Panc1 (cell line): Measurements from ENCODE around the gene DCP1A. TPM values are rescaled to one million over a fixed set of nuclear protein-coding genes. Genes with fewer than 3 reads are reported as not detected.

Source experiments
- ATAC-seq: fragments of 200-7000 bp; cut with Tn5 transposase; 2 replicates; pipeline ENCODE4 v1.9.1; 2020; ENCODE audit warnings: mild to moderate bottlenecking, moderate library complexity
- BruUV-seq: library from RNA; stranded (reverse); fragments of 400-500 nt; replicated peaks from 2 replicates; lab custom pipeline; 2021; lab: Mats Ljungman, UMichigan
- CTCF ChIA-PET: fragments of 300-600 bp; sonication (Branson Sonifier 250); formaldehyde crosslinking; loops from one replicate; lab custom pipeline; 2022; ENCODE audit warnings: antibody characterized with exemption; lab: Charles Lee
- POLR2A ChIA-PET: fragments of 300-600 bp; sonication (Branson Sonifier 250); formaldehyde crosslinking; loops from one replicate; lab custom pipeline; 2022; ENCODE audit warnings: antibody characterized with exemption; lab: Charles Lee
- DNase-seq: peaks from one replicate; pipeline ENCODE4 v3.0.0-alpha.2; 2010; ENCODE audit warnings: low read depth, low spot score
- H3K27ac ChIP-seq: 2 replicates; pipeline ENCODE4 v1.5.1; 2011; ENCODE audit warnings: mild to moderate bottlenecking, low read length, inconsistent platforms
- H3K27me3 ChIP-seq: fragments of 200-500 bp; sonication (Bioruptor generic); 2 replicates; pipeline ENCODE4 v1.6.0; 2014; ENCODE audit warnings: low read length, inconsistent platforms; ENCODE audit not compliant: control insufficient read depth, insufficient read depth
- H3K36me3 ChIP-seq: fragments of 200-500 bp; sonication (Bioruptor generic); 2 replicates; pipeline ENCODE4 v1.5.1; 2014; ENCODE audit warnings: inconsistent platforms, mild to moderate bottlenecking, low read length, moderate library complexity; ENCODE audit not compliant: control insufficient read depth, insufficient read depth
- H3K4me1 ChIP-seq: 2 replicates; pipeline ENCODE4 v1.5.1; 2011; ENCODE audit warnings: inconsistent platforms, mild to moderate bottlenecking, low read length, moderate library complexity; ENCODE audit not compliant: control insufficient read depth, insufficient read depth
- H3K4me3 ChIP-seq, 2 experiments: 2 replicates each; pipeline ENCODE4 v1.5.1; 2011 to 2012; ENCODE audit warnings: low read depth in 2 of 2, low read length in 2 of 2, mild to moderate bottlenecking in 2 of 2, inconsistent platforms in 1 of 2, moderate library complexity in 1 of 2
- H3K9me3 ChIP-seq: fragments of 200-500 bp; sonication (Bioruptor generic); 2 replicates; pipeline ENCODE4 v1.5.1; 2014; ENCODE audit warnings: low read depth, mild to moderate bottlenecking, inconsistent platforms, low read length, moderate library complexity; ENCODE audit not compliant: control insufficient read depth, insufficient read depth
- POLR2AphosphoS5 ChIP-seq: IDR thresholded peaks from 2 replicates; pipeline ENCODE4 v1.6.1; 2012; ENCODE audit warnings: mild to moderate bottlenecking, low read depth, low read length, moderate library complexity
- REST ChIP-seq, 2 experiments: IDR thresholded peaks; 2 replicates each; pipeline ENCODE4 v1.6.1; 2011 to 2012; ENCODE audit warnings: low read depth in 2 of 2, control low read depth in 1 of 2, low read length in 1 of 2, mild to moderate bottlenecking in 1 of 2, moderate library complexity in 1 of 2; ENCODE audit not compliant: insufficient read depth in 1 of 2
- SIN3A ChIP-seq: IDR thresholded peaks from 2 replicates; pipeline ENCODE4 v1.6.1; 2012; ENCODE audit warnings: low read depth, mild to moderate bottlenecking, low read length, moderate library complexity, borderline replicate concordance; ENCODE audit not compliant: insufficient read depth
- TCF7L2 ChIP-seq: IDR thresholded peaks from 2 replicates; pipeline ENCODE4 v1.6.1; 2011; ENCODE audit warnings: mild to moderate bottlenecking, low read depth, low read length, inconsistent platforms
- in situ Hi-C: cut with HindIII; loops from 2 replicates; pipeline ENCODE4 v1.10.0; 2016; ENCODE audit warnings: low sequenced_read_pairs, low pct_unique_long_range_greater_than_20kb
- intact Hi-C: fragments of 100-400 bp; cut with micrococcal nuclease; formaldehyde crosslinking; loops from one replicate; pipeline ENCODE4 v1.10.0; 2022; ENCODE audit not compliant: unreplicated experiment
- total RNA-seq: library from RNA; stranded (reverse); gene quantifications from one replicate; pipeline ENCODE4 v1.2.1, GENCODE V29; 2021; ENCODE audit not compliant: unreplicated experiment
- TF ChIP-seq, protein P1 (sequence below): fragments of 450-650 bp; IDR thresholded peaks from 2 replicates; pipeline ENCODE4 v1.5.1; 2017; ENCODE audit warnings: mild to moderate bottlenecking

The DCP1A gene
- total RNA-seq, 1 experiment from 2014 or later: 14.4 TPM

DNA sequence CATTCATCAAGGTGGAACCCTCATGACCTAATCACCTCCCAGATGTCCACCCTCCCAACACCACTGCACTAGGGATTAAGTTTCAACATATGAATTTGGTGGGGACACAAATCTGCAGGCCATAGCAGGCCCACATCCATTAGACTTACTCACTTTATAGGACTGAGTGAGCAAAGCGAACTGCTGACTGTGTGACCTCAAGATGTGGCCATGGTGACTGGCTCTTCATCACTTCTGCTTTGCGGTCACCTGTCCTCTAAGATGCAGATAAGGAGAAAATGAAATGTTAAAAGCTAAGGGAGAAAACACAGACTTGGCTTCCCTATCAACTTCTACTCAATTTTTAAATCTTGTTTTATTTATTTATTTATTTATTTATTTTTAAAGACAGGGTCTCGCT is 14.5 kb upstream of the DCP1A start:
- in situ Hi-C loops: no loop called here
- CTCF ChIA-PET: no interaction called here
- Histone ChIP-seq H3K9me3 (no peaks in the 10 kb centered on the region), H3K4me3 (no peak overlapping the region), H3K36me3 (no peaks in the 10 kb centered on the region), H3K27me3 (no peaks in the 10 kb centered on the region), H3K4me1 (no peaks in the 10 kb centered on the region), H3K27ac (no peak overlapping the region)
- ATAC-seq: no peak
- DNase-seq: no peak
- intact Hi-C loops: no loop called here
- POLR2A ChIA-PET: no interaction called here
- no peak for TF ChIP-seq REST (IDR thresholded peaks at IDR 0.05; ENCODE audit: insufficient read depth in 1 of 2, low read depth in 2 of 2, low read length in 1 of 2)
- no peak for TF ChIP-seq SIN3A
- no TSS peak for BruUV-seq

GRCh38 chr3:53357458-53357857 is 10.1 kb upstream of the DCP1A start:
- Histone ChIP-seq H3K9me3 (no peaks in the 10 kb centered on the region), H3K4me1 (no peaks in the 10 kb centered on the region), H3K36me3 (no peaks in the 10 kb centered on the region), H3K27me3 (no peaks in the 10 kb centered on the region), H3K27ac (no peak overlapping the region), H3K4me3 (no peak overlapping the region)
- BruUV-seq: no TSS peak
- no peak for TF ChIP-seq TCF7L2
- TF ChIP-seq REST (IDR thresholded peaks at IDR 0.05; ENCODE audit: insufficient read depth in 1 of 2, low read depth in 2 of 2, low read length in 1 of 2): no peak
- TF ChIP-seq, protein P1, sequence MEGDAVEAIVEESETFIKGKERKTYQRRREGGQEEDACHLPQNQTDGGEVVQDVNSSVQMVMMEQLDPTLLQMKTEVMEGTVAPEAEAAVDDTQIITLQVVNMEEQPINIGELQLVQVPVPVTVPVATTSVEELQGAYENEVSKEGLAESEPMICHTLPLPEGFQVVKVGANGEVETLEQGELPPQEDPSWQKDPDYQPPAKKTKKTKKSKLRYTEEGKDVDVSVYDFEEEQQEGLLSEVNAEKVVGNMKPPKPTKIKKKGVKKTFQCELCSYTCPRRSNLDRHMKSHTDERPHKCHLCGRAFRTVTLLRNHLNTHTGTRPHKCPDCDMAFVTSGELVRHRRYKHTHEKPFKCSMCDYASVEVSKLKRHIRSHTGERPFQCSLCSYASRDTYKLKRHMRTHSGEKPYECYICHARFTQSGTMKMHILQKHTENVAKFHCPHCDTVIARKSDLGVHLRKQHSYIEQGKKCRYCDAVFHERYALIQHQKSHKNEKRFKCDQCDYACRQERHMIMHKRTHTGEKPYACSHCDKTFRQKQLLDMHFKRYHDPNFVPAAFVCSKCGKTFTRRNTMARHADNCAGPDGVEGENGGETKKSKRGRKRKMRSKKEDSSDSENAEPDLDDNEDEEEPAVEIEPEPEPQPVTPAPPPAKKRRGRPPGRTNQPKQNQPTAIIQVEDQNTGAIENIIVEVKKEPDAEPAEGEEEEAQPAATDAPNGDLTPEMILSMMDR: no peak
- TF ChIP-seq POLR2AphosphoS5: no peak
- TF ChIP-seq SIN3A: no peak
- ChIA-PET POLR2A (no interaction called here), CTCF (no interaction called here)
- in situ Hi-C loops (no loop called here), intact Hi-C loops (no loop called here)
- no peak for ATAC-seq
- no peak for DNase-seq
